Measurements from ENCODE around the gene RAX. TPM values are rescaled to one million over a fixed set of nuclear protein-coding genes. Genes with fewer than 3 reads are reported as not detected.

The RAX gene
- total RNA-seq, result not detected
- long read RNA-seq, result 0 reads

DNA sequence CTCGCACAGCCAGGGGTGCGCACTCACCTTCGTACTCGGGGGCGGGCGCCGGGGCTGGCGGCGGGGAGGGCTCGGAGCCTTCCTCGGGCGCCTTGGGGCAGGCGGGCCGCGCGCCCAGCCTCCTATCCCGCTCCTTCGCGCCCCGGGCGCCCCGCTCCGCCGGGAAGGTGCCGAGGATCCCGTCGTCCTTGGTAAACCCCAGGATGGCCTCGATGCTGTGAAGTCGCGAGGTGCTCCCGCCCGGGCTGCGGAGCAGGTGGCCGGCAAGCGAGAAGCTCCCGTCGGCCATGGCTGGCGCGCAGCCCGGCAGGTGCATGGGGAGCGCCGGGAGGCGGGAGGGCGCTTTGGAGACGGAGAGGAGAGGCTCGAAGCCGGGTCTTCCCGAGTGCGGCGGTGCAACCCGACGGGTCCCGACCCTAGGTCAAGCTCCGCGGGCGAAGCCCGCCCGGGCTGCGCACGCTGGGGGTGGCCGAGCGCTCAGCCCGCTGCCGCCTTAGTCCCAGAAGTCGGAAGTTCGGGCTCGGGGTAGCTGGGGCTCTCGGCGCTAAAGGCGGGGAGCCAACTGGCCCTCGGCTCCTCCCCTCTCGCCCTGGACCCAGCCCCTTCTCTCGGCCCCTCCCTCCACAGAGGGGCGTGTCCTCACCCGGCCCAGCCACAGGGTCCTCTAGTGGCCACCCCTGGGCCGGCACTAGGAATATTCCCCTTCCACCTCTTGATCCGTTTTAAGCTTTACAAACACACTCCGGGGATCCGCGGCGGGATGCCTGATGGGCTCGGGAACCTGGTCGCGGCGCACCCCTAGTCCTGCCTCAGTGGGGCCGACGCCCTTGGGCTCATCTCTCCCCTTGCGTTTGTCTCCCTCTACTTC lies at the start of gene RAX:
TSS of gene RAX (minus strand) at position 564 of the 868 bp plus-strand sequence. CDS start at position 316, 248 bp downstream.
- ATAC-seq (peak; percentile 44 to 64), DNase-seq (no peak)
- intact Hi-C loops (cut with DNase I), result no loop called here

DNA sequence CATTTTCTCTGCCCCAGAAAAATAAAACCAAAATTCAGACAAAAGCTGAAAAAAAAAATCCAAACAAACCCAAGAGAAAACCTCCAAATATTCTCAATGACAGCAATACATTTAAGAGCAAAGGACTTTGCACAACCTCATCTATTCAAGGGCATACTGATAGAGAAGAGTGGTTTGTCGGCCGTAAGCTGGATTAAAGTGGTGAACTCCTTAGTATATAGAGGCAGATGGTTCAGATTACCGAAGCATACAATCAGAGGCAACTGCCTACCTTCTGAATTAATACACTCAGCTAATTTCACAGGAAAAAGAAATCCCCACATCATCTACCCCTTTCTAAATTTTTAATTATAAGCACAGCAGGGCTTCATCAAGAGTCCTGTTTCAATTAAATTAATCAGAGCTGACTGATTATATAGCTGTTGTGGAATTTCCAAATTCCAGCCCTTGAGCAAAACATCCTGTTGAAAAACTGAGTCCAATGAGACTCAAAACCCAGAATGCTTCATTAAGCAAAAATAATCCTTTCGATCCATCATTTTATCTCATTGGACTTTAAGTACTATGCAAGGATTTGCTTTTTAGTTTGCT lies 45.3 kb upstream of the RAX start, which contains the start of gene CPLX4:
TSS of gene CPLX4 (minus strand) at position 190 of the 591 bp plus-strand sequence. CDS start at position 3, 187 bp downstream.
- intact Hi-C loops (cut with DNase I), result no loop called here
- ATAC-seq (no peak), DNase-seq (no peak)

DNA sequence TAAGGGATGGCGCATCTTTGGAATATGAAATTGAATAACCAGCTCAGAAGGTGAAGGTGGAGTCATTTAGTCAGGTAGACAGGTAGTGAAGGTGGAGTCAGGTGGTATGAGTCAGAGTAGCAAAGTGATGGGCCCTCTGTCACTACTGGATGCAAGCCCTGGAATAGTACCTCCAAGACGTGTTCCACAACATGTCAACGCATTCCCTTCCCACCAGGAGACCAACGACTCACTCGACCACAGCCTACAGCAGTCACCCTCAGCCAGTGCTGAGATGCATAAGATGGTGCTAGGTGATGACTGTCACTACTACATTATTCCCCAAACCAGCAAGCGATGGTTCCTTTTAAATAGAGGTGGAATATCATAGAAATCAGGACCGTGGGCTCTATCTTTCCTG lies 38.4 kb upstream of the RAX start:
- intact Hi-C loops (cut with DNase I), result no loop called here
- DNase-seq (no peak), ATAC-seq (no peak)

DNA sequence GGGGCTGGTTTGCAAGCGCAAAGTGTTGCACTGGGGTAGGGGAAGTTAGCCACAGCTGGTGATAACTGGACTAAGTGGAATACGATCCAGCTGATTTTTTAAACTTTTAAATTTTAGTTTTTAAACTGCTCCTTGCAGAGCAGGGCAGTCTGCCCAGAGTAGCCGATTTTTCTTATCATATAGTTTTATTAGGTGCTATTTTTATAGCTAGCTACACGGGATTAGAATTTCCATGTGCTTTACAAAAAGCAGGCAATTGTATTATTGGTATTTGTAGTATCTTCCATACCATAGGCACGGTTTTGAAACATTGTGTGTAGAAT lies 35.6 kb upstream of the RAX start:
- DNase-seq, result no peak
- intact Hi-C loops (cut with DNase I), result loop anchor here (2.0 to 10.0 kb wide), 3 partner anchors 92 to 516 kb away; no protein-coding TSS in a partner anchor
- no peak for ATAC-seq

DNA sequence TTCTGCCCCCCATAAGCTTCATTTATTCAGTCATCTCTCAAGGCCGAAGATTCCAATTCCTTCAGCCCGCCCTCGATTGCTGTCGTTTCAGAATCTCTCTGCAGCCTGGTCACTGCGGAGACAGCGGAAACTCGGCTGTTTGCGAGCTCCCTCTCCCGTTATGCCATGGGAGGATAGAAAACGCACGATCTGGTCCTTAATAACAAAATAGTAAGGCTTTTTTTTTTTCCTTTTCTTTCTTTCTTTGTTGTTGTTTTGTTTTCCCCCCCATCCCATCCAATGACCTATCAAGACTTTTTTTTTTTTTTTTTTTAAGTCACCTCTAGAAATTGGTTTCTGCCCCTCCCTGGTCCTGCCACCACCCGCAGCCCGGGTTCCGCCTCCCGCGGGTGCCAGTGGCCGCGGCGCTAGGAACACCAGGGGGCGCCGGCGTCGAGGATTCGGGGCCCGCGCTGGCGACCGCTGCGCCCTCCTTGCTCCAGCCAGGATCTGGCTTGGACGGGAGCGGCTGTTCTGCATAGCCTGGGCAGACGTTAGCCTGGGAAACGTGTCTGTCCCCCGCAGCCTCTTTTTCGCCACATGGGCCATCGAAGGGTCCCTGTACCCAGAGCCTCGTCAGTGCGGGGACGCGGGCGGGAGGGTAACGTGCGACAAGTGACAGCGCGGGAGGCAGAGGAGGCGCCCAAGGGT lies 35.1 kb upstream of the RAX start:
- peak; percentile 83 for DNase-seq
- ATAC-seq, result peak; percentile 97 to 98
- intact Hi-C loops (cut with DNase I), result loop anchor here (2.0 to 10.0 kb wide), 3 partner anchors 92 to 516 kb away; no protein-coding TSS in a partner anchor

DNA sequence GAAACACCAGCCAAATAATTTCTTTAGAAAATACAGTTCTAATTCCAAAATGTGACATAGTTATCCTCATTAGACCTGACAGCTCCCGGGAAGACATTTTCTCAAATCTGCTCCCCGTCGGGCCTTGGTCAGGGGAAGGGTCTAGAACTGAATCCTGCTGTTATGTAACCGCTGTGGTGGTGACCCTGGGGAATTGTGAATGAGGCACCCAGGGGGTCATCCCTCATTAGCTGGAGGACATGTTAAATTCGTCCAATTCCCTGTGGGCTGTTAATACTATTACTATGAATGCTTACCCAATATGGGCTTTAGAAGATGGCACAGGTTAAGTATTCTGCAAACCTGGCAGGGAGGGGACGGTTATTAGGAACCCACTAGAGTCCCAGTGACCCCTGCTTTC lies 33.4 kb upstream of the RAX start:
- ATAC-seq, result no peak
- no peak for DNase-seq
- intact Hi-C loops (cut with DNase I), result loop anchor here (5.0 to 10.0 kb wide), 2 partner anchors 96 to 518 kb away; no protein-coding TSS in a partner anchor

DNA sequence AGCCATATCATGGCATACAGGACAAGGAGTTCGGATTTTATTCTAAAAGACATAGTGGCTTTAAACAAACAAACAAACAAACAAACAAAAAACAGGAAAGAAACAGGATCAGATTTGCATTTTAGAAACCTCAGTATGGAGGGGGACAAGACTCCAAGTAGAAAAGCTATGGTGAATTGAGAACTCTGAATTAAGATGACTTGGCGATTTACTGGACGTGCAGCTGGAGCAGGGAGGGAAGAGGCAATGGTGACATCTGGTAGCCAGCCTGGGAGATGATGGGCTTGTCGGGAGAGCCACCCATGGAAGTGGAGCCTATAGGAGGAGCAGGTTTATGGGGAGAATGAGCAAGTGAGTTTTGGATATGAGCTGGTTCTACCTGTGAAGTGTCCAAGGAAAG lies 32.0 kb upstream of the RAX start:
- intact Hi-C loops (cut with DNase I), result loop anchor here (5.0 to 10.0 kb wide), 2 partner anchors 97 to 520 kb away; no protein-coding TSS in a partner anchor
- ATAC-seq (no peak), DNase-seq (no peak)

DNA sequence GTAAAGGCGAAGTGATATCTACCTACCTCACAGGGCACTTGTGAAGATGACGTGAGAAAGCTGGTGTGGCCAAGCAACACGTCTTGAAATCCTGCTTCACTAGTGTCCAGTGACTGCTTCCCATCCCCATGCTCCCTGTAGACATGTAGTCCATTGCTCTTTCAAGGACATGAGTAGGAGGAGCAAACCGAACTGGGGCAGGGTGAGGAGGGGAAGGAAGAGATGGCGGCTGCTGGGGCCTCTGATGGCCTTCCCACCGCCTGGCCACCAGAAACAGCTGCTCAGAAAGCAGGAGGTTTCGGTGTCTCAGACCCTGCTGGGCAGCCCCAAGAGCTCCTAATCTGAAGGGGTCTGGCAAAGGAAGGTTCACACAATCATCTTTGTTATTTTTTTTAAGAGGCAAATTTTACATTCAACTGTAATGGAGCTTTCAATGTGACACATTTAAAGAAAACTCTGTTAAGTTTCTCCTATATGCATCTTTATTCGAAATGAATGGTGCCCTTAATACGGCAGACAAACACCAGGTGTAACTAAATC lies 30.5 kb upstream of the RAX start:
- DNase-seq, result no peak
- intact Hi-C loops (cut with DNase I), result loop anchor here in 1 of 2 donors (10.0 kb wide), 1 partner anchor 521 kb away; no protein-coding TSS in a partner anchor
- ATAC-seq, result no peak

DNA sequence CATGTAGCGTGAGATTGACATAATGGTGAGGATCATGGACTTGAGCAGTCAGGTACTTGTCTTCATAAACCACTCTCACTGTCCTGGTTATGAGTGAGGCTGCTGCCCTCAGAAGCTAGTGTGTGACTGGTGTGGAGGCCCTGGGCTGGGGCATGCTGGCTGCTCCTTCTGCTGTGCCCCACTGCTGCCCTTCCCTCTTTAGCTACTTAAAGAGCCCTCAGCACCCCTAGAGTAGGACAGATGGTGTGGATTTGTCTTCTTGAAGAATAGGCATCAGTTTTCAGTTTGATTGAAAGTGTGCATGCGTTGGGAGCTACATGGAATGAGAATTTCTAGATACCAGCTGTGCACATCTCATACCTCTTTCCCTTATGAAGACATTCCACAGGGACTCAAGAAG lies 29.8 kb upstream of the RAX start:
- DNase-seq (no peak), ATAC-seq (no peak)
- intact Hi-C loops (cut with DNase I), result loop anchor here in 1 of 2 donors (10.0 kb wide), 1 partner anchor 522 kb away; no protein-coding TSS in a partner anchor

DNA sequence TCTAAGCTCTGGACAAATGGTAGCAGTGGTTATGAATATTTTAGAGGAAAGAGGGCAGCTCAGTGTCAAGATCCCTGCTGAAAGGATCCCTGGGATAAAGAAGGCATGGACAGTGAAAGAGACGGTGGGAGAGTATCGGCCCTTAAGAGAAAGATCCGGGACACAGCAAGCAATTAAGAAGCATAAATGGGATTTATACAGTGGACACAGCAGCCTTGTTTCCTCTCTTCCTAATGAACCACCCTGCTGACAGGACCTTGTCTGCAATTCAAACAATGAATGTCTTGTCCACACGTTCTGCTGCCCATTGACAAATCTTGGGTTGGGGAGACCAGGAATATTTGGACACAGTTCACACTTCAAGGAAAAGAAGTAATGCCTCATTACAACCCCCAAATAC lies 28.7 kb upstream of the RAX start:
- intact Hi-C loops (cut with DNase I), result loop anchor here in 1 of 2 donors (10.0 kb wide), 1 partner anchor 523 kb away; no protein-coding TSS in a partner anchor
- ATAC-seq, result no peak

DNA sequence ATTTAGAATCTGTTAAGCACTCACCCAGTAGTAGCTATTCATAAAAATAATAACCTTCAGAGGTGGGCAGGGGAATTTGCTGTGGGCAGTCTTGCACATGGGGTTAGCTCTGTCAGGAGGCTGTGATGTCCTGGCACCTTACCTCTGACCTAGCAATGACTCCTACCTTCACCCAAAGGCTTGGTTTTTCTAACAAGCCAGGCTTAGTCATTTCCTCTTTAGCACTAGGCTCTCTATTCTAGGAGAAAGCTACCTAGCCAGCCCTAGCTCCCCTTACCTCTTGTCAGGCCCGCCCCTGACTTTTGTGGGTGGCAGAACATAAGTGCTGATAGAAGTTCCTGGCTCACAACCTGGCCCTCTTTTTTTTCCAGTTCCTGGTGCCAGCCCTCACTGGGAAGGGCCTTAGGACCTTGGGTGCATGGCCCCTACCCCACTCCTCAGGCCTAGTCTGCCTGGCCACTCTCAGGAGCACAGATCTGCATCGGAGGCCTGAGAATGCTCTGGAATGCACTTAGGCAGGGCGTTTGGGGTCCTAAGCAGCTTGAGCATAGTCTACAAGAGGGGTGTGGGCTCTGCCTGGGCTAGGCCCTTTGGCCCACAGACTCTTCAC lies 27.5 kb upstream of the RAX start:
- intact Hi-C loops (cut with DNase I), result loop anchor here in 1 of 2 donors (10.0 kb wide), 1 partner anchor 524 kb away; no protein-coding TSS in a partner anchor
- ATAC-seq, result no peak
- DNase-seq, result no peak

More for the DNA sequence above, 28.7 kb upstream of the RAX start:
- DNase-seq, result no peak

DNA sequence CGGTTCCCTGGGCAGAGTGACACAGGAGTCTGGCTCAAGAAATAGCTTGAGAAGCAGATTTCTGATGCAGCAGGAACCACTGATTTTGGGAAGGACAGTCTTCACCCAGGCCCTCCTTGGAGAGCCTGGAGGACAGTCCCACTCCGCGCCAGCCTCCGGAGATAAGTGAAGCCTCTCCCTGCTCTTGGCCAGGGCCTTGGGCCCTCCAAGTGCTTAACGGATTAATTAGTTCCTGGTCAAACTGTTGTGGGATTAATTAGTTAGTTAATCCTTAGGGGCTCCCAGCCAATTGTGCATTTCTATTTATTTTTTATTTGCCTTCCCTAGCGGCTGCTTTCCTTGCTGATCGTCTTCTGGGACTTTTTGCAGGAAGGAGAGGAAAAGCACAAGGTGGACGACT lies 25.6 kb upstream of the RAX start:
- DNase-seq, result no peak
- ATAC-seq, result no peak
- intact Hi-C loops (cut with DNase I), result no loop called here

DNA sequence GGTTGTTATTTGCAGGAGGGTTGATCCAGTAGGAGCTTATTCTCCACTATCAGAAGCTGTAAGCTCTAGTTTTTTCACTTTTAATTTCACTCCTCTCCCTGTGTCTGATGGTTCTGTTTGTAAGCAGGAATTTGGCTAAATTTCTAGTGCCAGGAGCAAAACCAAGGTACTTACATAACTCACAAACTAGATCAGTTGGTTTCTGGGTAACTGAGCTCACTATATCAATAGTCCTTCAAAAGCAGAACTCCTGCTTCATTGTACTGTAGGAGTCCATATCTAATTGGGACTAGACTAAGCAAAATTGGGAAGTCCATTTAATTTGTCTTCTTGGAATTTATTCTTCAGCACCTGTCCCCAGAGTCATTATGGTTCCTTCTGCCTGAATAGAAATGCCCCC lies 20.1 kb upstream of the RAX start:
- intact Hi-C loops (cut with DNase I), result no loop called here
- no peak for ATAC-seq
- DNase-seq, result no peak

DNA sequence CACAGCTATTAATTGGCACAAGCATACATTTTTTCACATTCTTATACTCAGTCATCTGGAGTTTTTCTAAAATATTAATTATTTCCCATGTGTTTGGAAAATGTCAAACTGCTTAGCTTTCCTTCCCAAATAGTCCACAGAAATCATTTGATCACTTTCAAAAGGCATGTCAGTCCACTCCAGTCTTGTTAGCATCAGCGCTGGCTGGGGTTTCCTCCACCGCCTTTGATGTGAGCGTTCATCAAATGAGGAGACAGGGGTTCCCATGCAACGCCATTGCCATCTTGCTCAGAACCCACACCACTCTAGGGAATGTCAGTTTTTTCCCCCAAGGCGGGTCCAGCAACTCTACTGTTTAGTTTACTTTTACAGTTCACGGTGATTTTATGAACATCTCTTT lies 13.1 kb upstream of the RAX start:
- DNase-seq (no peak), ATAC-seq (no peak)
- intact Hi-C loops (cut with DNase I), result no loop called here

DNA sequence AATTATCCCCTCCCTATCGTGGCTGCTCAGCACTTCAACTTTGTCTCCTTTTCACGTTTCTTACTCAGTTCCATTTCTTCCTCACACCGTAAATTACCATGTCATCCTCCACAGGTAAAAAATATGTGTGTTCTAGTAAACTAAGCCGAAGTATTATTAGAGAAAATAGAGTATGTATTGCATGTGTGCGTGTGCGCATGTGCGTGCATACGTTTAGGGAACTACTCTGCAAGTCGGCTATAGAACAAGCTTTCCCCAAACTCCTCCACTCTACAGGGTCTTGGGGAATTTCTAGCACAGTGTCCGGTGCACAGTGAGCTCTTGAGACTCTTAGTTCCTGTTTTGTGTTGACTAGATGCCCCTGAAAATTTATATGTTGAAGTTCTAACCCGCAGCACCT lies 9.1 kb upstream of the RAX start:
- ATAC-seq (no peak), DNase-seq (no peak)
- intact Hi-C loops (cut with DNase I), result no loop called here

DNA sequence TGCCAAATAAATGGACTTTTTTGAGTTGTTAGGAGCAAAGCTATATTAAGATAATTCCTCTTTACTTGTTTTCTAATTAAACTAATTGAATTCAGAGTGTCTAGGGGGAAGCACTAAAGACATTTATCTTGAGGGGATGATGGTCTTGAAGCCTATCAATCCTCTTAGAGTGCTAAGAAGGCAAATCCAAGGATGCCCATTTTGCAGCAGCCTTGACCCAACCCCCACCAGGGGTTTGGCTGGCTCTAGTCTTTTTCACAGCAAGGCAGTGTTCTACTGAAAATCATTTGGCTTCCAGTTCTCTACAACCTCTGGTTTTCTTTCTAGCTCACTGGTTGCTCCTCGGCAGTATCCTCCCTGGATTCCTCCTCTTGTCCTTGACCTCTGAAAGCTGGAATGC lies 6.5 kb upstream of the RAX start:
- intact Hi-C loops (cut with DNase I), result no loop called here
- ATAC-seq, result no peak
- DNase-seq, result no peak

DNA sequence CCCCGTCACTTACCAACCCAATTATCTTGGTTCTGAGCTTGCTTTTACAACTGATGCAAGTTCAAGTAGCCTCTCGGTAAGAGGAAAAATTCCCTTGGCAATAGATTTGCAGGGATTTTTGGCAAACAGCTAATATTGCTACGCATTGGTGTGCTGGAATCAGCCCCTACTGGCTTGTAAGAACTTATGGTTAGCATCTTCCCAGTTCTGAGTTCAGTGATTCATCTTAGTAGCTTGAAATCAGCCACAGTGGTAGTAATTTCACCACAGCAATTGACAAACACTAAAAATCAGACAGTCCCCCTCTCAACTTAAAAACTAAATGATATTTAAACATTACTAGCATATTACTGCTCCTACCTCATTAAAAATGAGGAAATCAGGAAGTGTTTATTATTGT lies 5.9 kb upstream of the RAX start:
- ATAC-seq (no peak), DNase-seq (no peak)
- intact Hi-C loops (cut with DNase I), result no loop called here

DNA sequence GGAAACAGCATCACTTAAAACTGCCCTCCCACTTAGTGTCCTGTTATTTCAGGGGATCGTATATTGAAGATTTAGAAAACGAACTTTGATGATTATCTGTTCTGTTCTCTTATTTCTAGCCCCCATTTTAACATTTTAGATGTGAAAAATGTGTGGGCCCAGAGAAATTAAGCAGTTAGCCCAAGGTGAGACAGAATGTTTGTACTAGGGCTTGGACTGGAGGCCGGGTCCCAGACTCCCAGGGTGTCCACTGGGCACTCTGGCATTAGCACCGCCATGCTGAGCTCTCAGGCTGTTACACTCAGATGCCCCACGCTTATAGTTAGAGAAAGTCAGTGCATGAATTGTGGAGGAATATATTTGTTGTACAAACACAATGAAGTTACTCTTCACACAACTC lies 5.5 kb upstream of the RAX start:
- intact Hi-C loops (cut with DNase I), result no loop called here
- ATAC-seq, result no peak
- DNase-seq, result no peak

DNA sequence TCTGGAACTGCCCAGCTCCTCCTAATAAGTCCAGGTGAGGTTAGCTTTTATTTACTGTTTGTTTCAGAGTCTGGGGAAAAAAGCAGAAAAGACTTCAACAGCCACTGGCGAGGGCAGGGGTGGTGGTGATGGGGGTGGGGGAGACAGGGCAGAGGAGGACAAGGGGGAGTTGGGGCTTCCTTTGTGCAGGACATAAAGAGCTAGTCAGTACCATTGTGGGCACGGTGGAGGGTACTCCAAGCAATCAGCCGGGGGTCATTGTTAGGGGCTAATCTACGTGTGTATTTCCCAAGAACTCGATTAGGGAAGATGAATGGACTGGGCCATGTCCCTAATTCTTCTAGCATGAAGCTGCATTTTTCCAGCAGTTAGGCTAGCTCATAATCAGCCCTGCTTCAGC lies 2.8 kb upstream of the RAX start:
- DNase-seq (no peak), ATAC-seq (no peak)
- intact Hi-C loops (cut with DNase I), result no loop called here
